Mucosa of descending colon (tissue), 3 donors: ENCODE data around the gene SMAD7. TPM values are rescaled to one million over a fixed set of nuclear protein-coding genes. Genes with fewer than 3 reads are reported as not detected.
A peak's percentile ranks its signal among the peaks of the same experiment; 100 is the strongest.

ENCODE experiments used
- ATAC-seq: fragments of 200-7000 bp; cut with Tn5 transposase; one replicate; pipeline ENCODE4 v1.9.1; 2020; ENCODE audit warnings: mild to moderate bottlenecking, moderate library complexity
- DNase-seq, 3 donors: peaks; one replicate each; pipeline ENCODE4 v3.0.0-alpha.2; 2020
- H3K36me3 ChIP-seq: fragments of 200-600 bp; one replicate; pipeline ENCODE4 v1.8.0; 2021; ENCODE audit warnings: low read depth, mild to moderate bottlenecking
- H3K4me1 ChIP-seq: fragments of 200-600 bp; one replicate; pipeline ENCODE4 v1.8.0; 2021; ENCODE audit warnings: low read depth, mild to moderate bottlenecking
- H3K4me3 ChIP-seq: fragments of 200-600 bp; one replicate; pipeline ENCODE4 v1.8.0; 2021; ENCODE audit warnings: mild to moderate bottlenecking
- H3K9me3 ChIP-seq: fragments of 200-600 bp; one replicate; pipeline ENCODE4 v1.8.0; 2021; ENCODE audit warnings: mild to moderate bottlenecking
- CTCF ChIP-seq: fragments of 200-600 bp; IDR thresholded peaks from one replicate; pipeline ENCODE4 v1.8.0; 2022; ENCODE audit warnings: antibody characterized with exemption, mild to moderate bottlenecking
- intact Hi-C, 2 donors: fragments of 100-400 bp; cut with DNase I in 1 of 2; cut with micrococcal nuclease in 1 of 2; formaldehyde crosslinking; loops; one replicate each; pipeline versions ENCODE4 v1.11.0 to v1.11.1; 2022; cut with DNase I, micrococcal nuclease
- total RNA-seq, 3 donors: library from RNA; stranded (reverse); fragmentation: NEBNext Ultra II Directional in 2 of 3; extraction: Animal tissue kit (Norgen Biotek cat#: 25700) in 2 of 3; gene quantifications; one replicate each; pipeline versions ENCODE4 v1.2.1 to v1.2.4, GENCODE V29; 2021 to 2023
- donor health status: DM: no; HTN: no; CAD: no; lungs with moderate emphysema.
- donor health status: DM: no; HTN: no; CAD: no.
- donor health status: DM: no; HTN: yes; CAD: no.

The SMAD7 gene
- total RNA-seq, 3 donors from 2014 or later: 22.3 to 67.4 (median 33.1) TPM

GRCh38 chr18:48884306-48884705 lies 66.5 kb downstream of the SMAD7 start:
- no peak for TF ChIP-seq CTCF
- intact Hi-C loops: no loop called here
- no peaks in the 10 kb centered on the region for H3K36me3 ChIP-seq
- ATAC-seq (no peak), DNase-seq (no peak)
- H3K4me3 ChIP-seq: no peak overlapping the region
- no peaks in the 10 kb centered on the region for H3K4me1 ChIP-seq
- H3K9me3 ChIP-seq: no peaks in the 10 kb centered on the region

GRCh38 chr18:48882379-48882778 lies 68.4 kb downstream of the SMAD7 start:
- TF ChIP-seq CTCF: no peak
- no peaks in the 10 kb centered on the region for H3K9me3 ChIP-seq
- H3K36me3 ChIP-seq: no peaks in the 10 kb centered on the region
- ATAC-seq (no peak), DNase-seq (no peak)
- no peaks in the 10 kb centered on the region for H3K4me1 ChIP-seq
- intact Hi-C loops: no loop called here
- no peak overlapping the region for H3K4me3 ChIP-seq

GRCh38 chr18:48880931-48881330 lies 69.8 kb downstream of the SMAD7 start:
- no peak for ATAC-seq
- no peak for DNase-seq
- Histone ChIP-seq H3K36me3 (no peaks in the 10 kb centered on the region), H3K4me3 (no peak overlapping the region), H3K4me1 (no peaks in the 10 kb centered on the region), H3K9me3 (no peaks in the 10 kb centered on the region)
- intact Hi-C loops: no loop called here
- TF ChIP-seq CTCF: no peak

GRCh38 chr18:48879008-48879431 lies 71.7 kb downstream of the SMAD7 start:
- intact Hi-C loops: no loop called here
- TF ChIP-seq CTCF: no peak
- DNase-seq: peak in 1 of 3 donors; percentile 13
- no peak for ATAC-seq
- Histone ChIP-seq H3K36me3 (no peaks in the 10 kb centered on the region), H3K4me1 (no peaks in the 10 kb centered on the region), H3K9me3 (no peaks in the 10 kb centered on the region), H3K4me3 (no peak overlapping the region)

- DNase-seq (peak in 1 of 3 donors; percentile 17), ATAC-seq (no peak)
- Histone ChIP-seq H3K4me1 (no peaks in the 10 kb centered on the region), H3K36me3 (no peaks in the 10 kb centered on the region), H3K9me3 (no peaks in the 10 kb centered on the region), H3K4me3 (no peak overlapping the region)
- intact Hi-C loops: no loop called here
- TF ChIP-seq CTCF: no peak
Measured at GRCh38 chr18:48878471-48878870, 72.3 kb downstream of the SMAD7 start.

GRCh38 chr18:48877941-48878340 lies 72.8 kb downstream of the SMAD7 start:
- Histone ChIP-seq H3K9me3 (no peaks in the 10 kb centered on the region), H3K4me3 (no peak overlapping the region), H3K36me3 (no peaks in the 10 kb centered on the region), H3K4me1 (no peaks in the 10 kb centered on the region)
- no peak for ATAC-seq
- peak in 1 of 3 donors; percentile 13 for DNase-seq
- TF ChIP-seq CTCF: no peak
- intact Hi-C loops: no loop called here
